ENCODE results near the gene NPAS3.

- no peak for TF ChIP-seq CTCF (IDR thresholded peaks at IDR 0.05)
- no peak for TF ChIP-seq ZFX (IDR thresholded peaks at IDR 0.05; ENCODE audit: borderline replicate concordance)
Observed at GRCh38 chr14:33516898-33517436, 578.3 kb downstream of the NPAS3 start.

All from 22Rv1 (cell line).